Astrocyte of the spinal cord (primary cell): ENCODE data around the gene SLC13A3.

ENCODE experiments used
- DNase-seq: peaks from one replicate; pipeline ENCODE4 v3.0.0; 2011; ENCODE audit warnings: low read depth, low spot score
- H3K4me3 ChIP-seq: 2 replicates; pipeline ENCODE4 v1.5.1; 2011; ENCODE audit warnings: low read depth, mild to moderate bottlenecking, low read length, moderate library complexity
- CTCF ChIP-seq: IDR thresholded peaks from 2 replicates; pipeline ENCODE4 v1.5.1; 2012; ENCODE audit warnings: low read depth, mild to moderate bottlenecking, low read length, inconsistent platforms
- in situ Hi-C: cut with HindIII; loops from 2 replicates; pipeline ENCODE4 v1.10.0; 2017; ENCODE audit warnings: low sequenced_read_pairs

SLC13A3 gene

GRCh38 chr20:46638898-46639274 lies 12.4 kb downstream of the SLC13A3 start:
- no peak for TF ChIP-seq CTCF
- H3K4me3 ChIP-seq: no peak overlapping the region
- no peak for DNase-seq
- in situ Hi-C loops: no loop called here

- in situ Hi-C loops: no loop called here
Observed at GRCh38 chr20:46638134-46638897, 12.9 kb downstream of the SLC13A3 start.

GRCh38 chr20:46637427-46638133 lies 13.7 kb downstream of the SLC13A3 start:
- DNase-seq: no peak
- no peak overlapping the region for H3K4me3 ChIP-seq
- no peak for TF ChIP-seq CTCF
- in situ Hi-C loops: no loop called here

More at GRCh38 chr20:46638134-46638897, 12.9 kb downstream of the SLC13A3 start:
- H3K4me3 ChIP-seq: no peak overlapping the region
- no peak for TF ChIP-seq CTCF
- DNase-seq: no peak

GRCh38 chr20:46637020-46637419 lies 14.2 kb downstream of the SLC13A3 start:
- TF ChIP-seq CTCF: no peak
- in situ Hi-C loops: no loop called here
- no peak overlapping the region for H3K4me3 ChIP-seq
- no peak for DNase-seq

- DNase-seq: no peak
- no peak for TF ChIP-seq CTCF
- in situ Hi-C loops: no loop called here
- H3K4me3 ChIP-seq: no peak overlapping the region
Observed at GRCh38 chr20:46636514-46636913, 14.7 kb downstream of the SLC13A3 start.

- in situ Hi-C loops: no loop called here
- H3K4me3 ChIP-seq: no peak overlapping the region
- DNase-seq: no peak
- TF ChIP-seq CTCF: no peak
Observed at GRCh38 chr20:46635514-46636136, 15.6 kb downstream of the SLC13A3 start.
